HepG2 (cell line): ENCODE measurements around the gene VPS11. TPM values are rescaled to one million over a fixed set of nuclear protein-coding genes. Genes with fewer than 3 reads are reported as not detected.

Source experiments
- ARID2 ChIP-seq: sonication (generic); formaldehyde crosslinking; IDR thresholded peaks from 2 replicates; pipeline ENCODE4 v1.8.1; 2022; ENCODE audit warnings: mild to moderate bottlenecking, missing genetic modification reagents, borderline replicate concordance
- ATF1 ChIP-seq: IDR thresholded peaks from 2 replicates; pipeline ENCODE4 v1.6.1; 2016; ENCODE audit warnings: mild to moderate bottlenecking, control low read depth
- FOXK2 ChIP-seq: fragments of 450-650 bp; IDR thresholded peaks from 2 replicates; pipeline ENCODE4 v1.6.1; 2016
- MAX ChIP-seq: IDR thresholded peaks from 2 replicates; pipeline ENCODE4 v1.6.1; 2012; ENCODE audit warnings: inconsistent platforms
- MED8 ChIP-seq: sonication (generic); formaldehyde crosslinking; IDR thresholded peaks from 2 replicates; pipeline ENCODE4 v1.8.1; 2023; ENCODE audit warnings: mild to moderate bottlenecking, missing genetic modification reagents; ENCODE audit not compliant: insufficient replicate concordance
- MIER2 ChIP-seq: IDR thresholded peaks from 2 replicates; pipeline ENCODE4 v1.6.1; 2016; ENCODE audit warnings: missing biosample characterization, missing genetic modification reagents
- NR0B2 ChIP-seq: sonication (generic); formaldehyde crosslinking; IDR thresholded peaks from 2 replicates; pipeline ENCODE4 v1.4.0; 2020; ENCODE audit warnings: mild to moderate bottlenecking, missing genetic modification reagents
- RBM22 ChIP-seq: fragments of 200-400 bp; formaldehyde crosslinking; optimal IDR thresholded peaks from 2 replicates; pipeline ENCODE3; 2017; ENCODE audit warnings: mild to moderate bottlenecking, low read length, moderate library complexity
- SAFB2 ChIP-seq: sonication (generic); formaldehyde crosslinking; IDR thresholded peaks from 2 replicates; pipeline ENCODE4 v1.5.1; 2020; ENCODE audit warnings: missing genetic modification reagents, low read depth, mild to moderate bottlenecking, borderline replicate concordance
- SMARCC2 ChIP-seq: fragments of 450-650 bp; IDR thresholded peaks from 2 replicates; pipeline ENCODE4 v1.6.1; 2017; ENCODE audit warnings: antibody characterized with exemption, mild to moderate bottlenecking
- SRF ChIP-seq: IDR thresholded peaks from 2 replicates; pipeline ENCODE4 v1.6.1; 2011; ENCODE audit warnings: mild to moderate bottlenecking, low read depth, low read length, moderate library complexity
- TBP ChIP-seq: sonication (generic); formaldehyde crosslinking; IDR thresholded peaks from 2 replicates; pipeline ENCODE4 v1.5.0; 2020; ENCODE audit warnings: missing genetic modification reagents
- ZFP36 ChIP-seq: fragments of 150-350 bp; IDR thresholded peaks from 2 replicates; pipeline ENCODE4 v1.6.1; 2018; ENCODE audit warnings: borderline replicate concordance, low read length, low read depth; ENCODE audit not compliant: partially characterized antibody
- ZFP90 ChIP-seq: sonication (generic); formaldehyde crosslinking; IDR thresholded peaks from 2 replicates; pipeline ENCODE4 v1.8.0; 2022; ENCODE audit warnings: missing genetic modification reagents, mild to moderate bottlenecking, inconsistent platforms, borderline replicate concordance
- ZNF124 ChIP-seq: sonication (generic); formaldehyde crosslinking; IDR thresholded peaks from 2 replicates; pipeline ENCODE4 v1.4.0; 2020; ENCODE audit warnings: missing genetic modification reagents
- ZNF160 ChIP-seq: sonication (generic); formaldehyde crosslinking; IDR thresholded peaks from 2 replicates; pipeline ENCODE4 v1.8.0; 2022; ENCODE audit warnings: mild to moderate bottlenecking, inconsistent platforms, missing genetic modification reagents
- ZNF512 ChIP-seq: sonication (generic); formaldehyde crosslinking; IDR thresholded peaks from 2 replicates; pipeline ENCODE4 v1.4.0; 2020; ENCODE audit warnings: mild to moderate bottlenecking, missing genetic modification reagents
- ZNF646 ChIP-seq: sonication (generic); formaldehyde crosslinking; IDR thresholded peaks from 2 replicates; pipeline ENCODE4 v1.9.0; 2021; ENCODE audit warnings: mild to moderate bottlenecking, missing genetic modification reagents
- ZNF788 ChIP-seq: sonication (generic); formaldehyde crosslinking; IDR thresholded peaks from 2 replicates; pipeline ENCODE4 v1.5.0; 2020; ENCODE audit warnings: mild to moderate bottlenecking, missing genetic modification reagents, borderline replicate concordance
- ZNF850 ChIP-seq: sonication (generic); formaldehyde crosslinking; conservative IDR thresholded peaks from 2 replicates; pipeline ENCODE4 v1.9.0; 2021; ENCODE audit warnings: mild to moderate bottlenecking, missing genetic modification reagents
- ZSCAN21 ChIP-seq: sonication (generic); formaldehyde crosslinking; IDR thresholded peaks from 2 replicates; pipeline ENCODE4 v1.8.0; 2022; ENCODE audit warnings: mild to moderate bottlenecking, missing genetic modification reagents, moderate library complexity, borderline replicate concordance
- polyA plus RNA-seq, 8 experiments: library from polyadenylated mRNA; depleted of rRNA in 3 of 8; stranded (reverse) in 7 of 8; unstranded in 1 of 8; fragments of >200 nt; fragmentation: Illumina TruSeq in 4 of 8; extraction: Trizol in 4 of 8; gene quantifications; 2 replicates each; pipeline versions ENCODE4 v1.2.1 to v1.2.3, GENCODE V29; 2011 to 2016; ENCODE audit warnings: low read depth in 4 of 8, missing spikeins in 1 of 8, mixed read lengths in 1 of 8; ENCODE audit not compliant: insufficient read depth in 1 of 8
- total RNA-seq, 5 experiments: library from RNA; depleted of rRNA; stranded (reverse); fragments of >200 nt; fragmentation: Illumina TruSeq; extraction: Trizol; gene quantifications; 2 replicates each; pipeline ENCODE4 v1.2.3, GENCODE V29; 2016; ENCODE audit warnings: low read depth in 1 of 5

The VPS11 gene
- total and polyA plus RNA-seq, 2 of the 13 experiments (the other 11 are each of a cell fraction or from before 2014, with no cell fraction given) = 13.7 to 21.6 TPM

GRCh38 chr11:119092880-119093842 lies 25.5 kb downstream of the VPS11 start (continued):
- TF ChIP-seq ZNF512 (CRISPR knock-in tag) (no peak), SRF (no peak), SAFB2 (CRISPR knock-in tag) (0 out of 2 replicates have a peak, but pooled peaks have one; percentile 3), MED8 (no peak), SMARCC2 (no peak), ARID2 (CRISPR knock-in tag) (no peak), ZNF646 (CRISPR knock-in tag) (no peak), MIER2 (CRISPR knock-in tag) (no peak), ZFP36 (no peak), ZSCAN21 (CRISPR knock-in tag) (0 out of 2 replicates have a peak, but pooled peaks have one; percentile 33), MAX (0 out of 2 replicates have a peak, but pooled peaks have one; percentile 6), NR0B2 (CRISPR knock-in tag) (no peak), TBP (CRISPR knock-in tag) (no peak), ZNF160 (CRISPR knock-in tag) (no peak), ATF1 (no peak), FOXK2 (no peak), RBM22 (no peak), ZNF124 (no peak), ZFP90 (CRISPR knock-in tag) (no peak), ZNF850 (no peak), ZNF788 (CRISPR knock-in tag) (no peak)
